ENCODE measurements around the gene EML4. TPM values are rescaled to one million over a fixed set of nuclear protein-coding genes. Genes with fewer than 3 reads are reported as not detected.
"Not testable (repeated sequence)": the region's sequence is repeated elsewhere in the genome, so short reads cannot be mapped to it uniquely, and the experiment has no call there.

Gene EML4
- 100 to 1,000 TPM; 110 to 116 (median 111) TPM for polyA plus RNA-seq (ENCODE audit: insufficient read length in 3 of 3)

- peak; percentile 74 to 86 (median 84) for DNase-seq (ENCODE audit: low read depth in 3 of 3, low spot score in 2 of 3)
Measured at GRCh38 chr2:42169100-42169873, at the start of gene EML4. EML4 (plus strand) TSS chr2:42169353; CDS start chr2:42169612, 259 bp downstream.

GRCh38 chr2:42123426-42123825, 45.7 kb upstream of the EML4 start:
- no peak for DNase-seq (ENCODE audit: low read depth in 3 of 3, low spot score in 2 of 3)

GRCh38 chr2:42124011-42124785, 45.0 kb upstream of the EML4 start:
- DNase-seq (ENCODE audit: low read depth in 3 of 3, low spot score in 2 of 3), result no peak

- no peak for DNase-seq (ENCODE audit: low read depth in 3 of 3, low spot score in 2 of 3)
Measured at GRCh38 chr2:42125841-42126594, 43.1 kb upstream of the EML4 start.

GRCh38 chr2:42126873-42127272, 42.3 kb upstream of the EML4 start:
- not testable (repeated sequence) for DNase-seq (ENCODE audit: low read depth in 3 of 3, low spot score in 2 of 3)

GRCh38 chr2:42127425-42128424, 41.4 kb upstream of the EML4 start:
- DNase-seq (ENCODE audit: low read depth in 3 of 3, low spot score in 2 of 3), result no peak

GRCh38 chr2:42128721-42129486, 40.2 kb upstream of the EML4 start:
- DNase-seq (ENCODE audit: low read depth in 3 of 3, low spot score in 2 of 3), result no peak

- DNase-seq (ENCODE audit: low read depth in 3 of 3, low spot score in 2 of 3), result no peak
Measured at GRCh38 chr2:42129487-42129852, 39.7 kb upstream of the EML4 start.

GRCh38 chr2:42129947-42130346, 39.2 kb upstream of the EML4 start:
- no peak for DNase-seq (ENCODE audit: low read depth in 3 of 3, low spot score in 2 of 3)

GRCh38 chr2:42130858-42131257, 38.3 kb upstream of the EML4 start:
- not testable (repeated sequence) for DNase-seq (ENCODE audit: low read depth in 3 of 3, low spot score in 2 of 3)

GRCh38 chr2:42132191-42132965, 36.8 kb upstream of the EML4 start:
- no peak for DNase-seq (ENCODE audit: low read depth in 3 of 3, low spot score in 2 of 3)

GRCh38 chr2:42132966-42133641, 36.0 kb upstream of the EML4 start:
- DNase-seq (ENCODE audit: low read depth in 3 of 3, low spot score in 2 of 3), result peak in 1 of 3 donors; percentile 69

GRCh38 chr2:42133771-42134195, 35.4 kb upstream of the EML4 start:
- no peak for DNase-seq (ENCODE audit: low read depth in 3 of 3, low spot score in 2 of 3)

GRCh38 chr2:42134401-42134932, 34.7 kb upstream of the EML4 start:
- DNase-seq (ENCODE audit: low read depth in 3 of 3, low spot score in 2 of 3), result not testable (repeated sequence)

GRCh38 chr2:42135381-42136312, 33.5 kb upstream of the EML4 start:
- no peak for DNase-seq (ENCODE audit: low read depth in 3 of 3, low spot score in 2 of 3)

- no peak for DNase-seq (ENCODE audit: low read depth in 3 of 3, low spot score in 2 of 3)
Measured at GRCh38 chr2:42136782-42137124, 32.4 kb upstream of the EML4 start.
